HEK293 (cell line): ENCODE data around the gene NAA16.
A peak's percentile ranks its signal among the peaks of the same experiment; 100 is the strongest.

Experiments
- CTCF ChIA-PET: fragments of 350-600 bp; formaldehyde crosslinking; extraction: SDS; loops from one replicate; lab custom pipeline; 2021; ENCODE audit warnings: antibody characterized with exemption; lab: Yijun Ruan, JAX
- POLR2A ChIA-PET: fragments of 300-600 bp; formaldehyde crosslinking; extraction: SDS; loops from one replicate; lab custom pipeline; 2020; ENCODE audit warnings: antibody characterized with exemption, inconsistent platforms; lab: Yijun Ruan, JAX
- H3K27ac ChIP-seq: fragments of 200-500 bp; sonication (Bioruptor generic); 2 replicates; pipeline ENCODE4 v1.5.1; 2014; ENCODE audit warnings: low read depth, low read length, control low read depth, inconsistent platforms; ENCODE audit errors: extremely low read depth
- H3K36me3 ChIP-seq, 2 experiments: fragments of 200-500 bp in 1 of 2; sonication (Bioruptor generic) in 1 of 2; 1 replicate in 1 of 2; 2 replicates in 1 of 2; pipeline ENCODE4 v1.5.1; 2014 to 2017; ENCODE audit warnings: inconsistent platforms in 2 of 2, low read length in 2 of 2; ENCODE audit not compliant: control insufficient read depth in 2 of 2, insufficient read depth in 1 of 2
- H3K4me1 ChIP-seq: fragments of 200-500 bp; sonication (Bioruptor generic); 2 replicates; pipeline ENCODE4 v1.5.1; 2014; ENCODE audit warnings: mild to moderate bottlenecking, low read length, inconsistent platforms; ENCODE audit not compliant: control insufficient read depth, insufficient read depth
- H3K4me3 ChIP-seq: 2 replicates; pipeline ENCODE4 v1.5.1; 2011; ENCODE audit warnings: low read depth, mild to moderate bottlenecking, control low read depth, low read length, moderate library complexity
- H3K9me3 ChIP-seq: fragments of 200-500 bp; sonication (Bioruptor generic); 2 replicates; pipeline ENCODE4 v1.5.1; 2014; ENCODE audit warnings: low read depth, low read length, inconsistent platforms; ENCODE audit not compliant: control insufficient read depth, insufficient read depth
- EGR2 ChIP-seq: fragments of 450-650 bp; formaldehyde crosslinking; IDR thresholded peaks from 2 replicates; pipeline ENCODE4 v1.5.1; 2016; ENCODE audit warnings: low read depth, missing biosample characterization, missing genetic modification characterization
- HOXC10 ChIP-seq: sonication (generic); formaldehyde crosslinking; IDR thresholded peaks from 2 replicates; pipeline ENCODE4 v1.8.1; 2023; ENCODE audit warnings: mild to moderate bottlenecking, missing genetic modification reagents
- OVOL3 ChIP-seq: fragments of 450-650 bp; formaldehyde crosslinking; IDR thresholded peaks from 2 replicates; pipeline ENCODE4 v1.5.1; 2016; ENCODE audit warnings: missing biosample characterization, missing genetic modification characterization
- SP3 ChIP-seq: fragments of 450-650 bp; formaldehyde crosslinking; IDR thresholded peaks from 2 replicates; pipeline ENCODE4 v1.5.1; 2016; ENCODE audit warnings: missing biosample characterization, missing genetic modification characterization
- ZBTB11 ChIP-seq: fragments of 450-650 bp; formaldehyde crosslinking; conservative IDR thresholded peaks from 2 replicates; pipeline ENCODE4 v1.5.1; 2016; ENCODE audit warnings: low read depth, missing biosample characterization, missing genetic modification characterization
- ZBTB20 ChIP-seq: fragments of 450-650 bp; formaldehyde crosslinking; IDR thresholded peaks from 2 replicates; pipeline ENCODE4 v1.5.1; 2016; ENCODE audit warnings: missing biosample characterization, missing genetic modification characterization
- ZNF10 ChIP-seq: fragments of 450-650 bp; formaldehyde crosslinking; IDR thresholded peaks from 2 replicates; pipeline ENCODE4 v1.5.1; 2017; ENCODE audit warnings: missing biosample characterization, missing genetic modification characterization
- ZNF18 ChIP-seq: fragments of 450-650 bp; formaldehyde crosslinking; IDR thresholded peaks from 2 replicates; pipeline ENCODE4 v1.5.1; 2016; ENCODE audit warnings: missing biosample characterization, missing genetic modification characterization
- ZNF202 ChIP-seq: fragments of 450-650 bp; formaldehyde crosslinking; IDR thresholded peaks from 2 replicates; pipeline ENCODE4 v1.5.1; 2016; ENCODE audit warnings: missing biosample characterization, missing genetic modification characterization, borderline replicate concordance
- ZNF274 ChIP-seq, 2 experiments: fragments of 200-500 bp in 1 of 2; fragments of 450-650 bp in 1 of 2; sonication (Bioruptor generic) in 1 of 2; formaldehyde crosslinking in 1 of 2; IDR thresholded peaks; 2 replicates each; pipeline versions ENCODE4 v1.5.1 to v1.6.1; 2014 to 2016; ENCODE audit warnings: borderline replicate concordance in 1 of 2, inconsistent platforms in 1 of 2, low read length in 1 of 2, missing biosample characterization in 1 of 2, missing genetic modification characterization in 1 of 2
- ZNF280D ChIP-seq: fragments of 450-650 bp; formaldehyde crosslinking; IDR thresholded peaks from 2 replicates; pipeline ENCODE4 v1.5.1; 2016; ENCODE audit warnings: missing biosample characterization, missing genetic modification characterization
- ZNF324 ChIP-seq: fragments of 450-650 bp; formaldehyde crosslinking; IDR thresholded peaks from 2 replicates; pipeline ENCODE4 v1.5.1; 2016; ENCODE audit warnings: missing biosample characterization, missing genetic modification characterization
- ZNF341 ChIP-seq: fragments of 450-650 bp; formaldehyde crosslinking; IDR thresholded peaks from 2 replicates; pipeline ENCODE4; 2016; ENCODE audit warnings: low read depth, missing biosample characterization, missing genetic modification characterization
- ZNF501 ChIP-seq: fragments of 450-650 bp; formaldehyde crosslinking; IDR thresholded peaks from 2 replicates; pipeline ENCODE4 v1.5.1; 2016; ENCODE audit warnings: missing biosample characterization, missing genetic modification characterization
- ZNF510 ChIP-seq: fragments of 450-650 bp; formaldehyde crosslinking; IDR thresholded peaks from 2 replicates; pipeline ENCODE4 v1.5.1; 2018; ENCODE audit warnings: mild to moderate bottlenecking, missing genetic modification characterization, missing biosample characterization; ENCODE audit not compliant: insufficient replicate concordance
- ZNF513 ChIP-seq: fragments of 450-650 bp; IDR thresholded peaks from 2 replicates; pipeline ENCODE4 v1.5.1; 2018; ENCODE audit warnings: missing biosample characterization, missing genetic modification characterization
- ZNF561 ChIP-seq: fragments of 450-650 bp; IDR thresholded peaks from 2 replicates; pipeline ENCODE4 v1.5.1; 2018; ENCODE audit warnings: missing biosample characterization, missing genetic modification characterization, borderline replicate concordance
- ZNF629 ChIP-seq: fragments of 450-650 bp; formaldehyde crosslinking; IDR thresholded peaks from 2 replicates; pipeline ENCODE4 v1.5.1; 2017; ENCODE audit warnings: missing biosample characterization, missing genetic modification characterization
- ZNF639 ChIP-seq: fragments of 450-650 bp; formaldehyde crosslinking; IDR thresholded peaks from 2 replicates; pipeline ENCODE4 v1.5.1; 2016; ENCODE audit warnings: missing biosample characterization, missing genetic modification characterization
- ZNF658 ChIP-seq: fragments of 450-650 bp; formaldehyde crosslinking; IDR thresholded peaks from 2 replicates; pipeline ENCODE4; 2016; ENCODE audit warnings: missing biosample characterization, missing genetic modification characterization
- ZNF660 ChIP-seq: fragments of 450-650 bp; IDR thresholded peaks from 2 replicates; pipeline ENCODE4 v1.5.1; 2018; ENCODE audit warnings: missing biosample characterization, mild to moderate bottlenecking, missing genetic modification characterization
- ZNF692 ChIP-seq: fragments of 450-650 bp; formaldehyde crosslinking; IDR thresholded peaks from 2 replicates; pipeline ENCODE4 v1.5.1; 2016; ENCODE audit warnings: missing biosample characterization, missing genetic modification characterization
- ZNF701 ChIP-seq: fragments of 450-650 bp; formaldehyde crosslinking; IDR thresholded peaks from 2 replicates; pipeline ENCODE4 v1.5.1; 2016; ENCODE audit warnings: missing biosample characterization, missing genetic modification characterization
- ZNF843 ChIP-seq: fragments of 450-650 bp; formaldehyde crosslinking; IDR thresholded peaks from 2 replicates; pipeline ENCODE4 v1.5.1; 2016; ENCODE audit warnings: missing biosample characterization, missing genetic modification characterization

NAA16 gene

GRCh38 chr13:41263261-41263971, 47.7 kb upstream of the NAA16 start, which contains the start of gene MTRF1 (continued):
- TF ChIP-seq ZNF280D = no peak
- TF ChIP-seq ZNF701 (tag by site-specific recombination) = no peak
- TF ChIP-seq ZNF10 = no peak
- no peak for TF ChIP-seq HOXC10 (CRISPR knock-in tag)
- TF ChIP-seq ZBTB11 (tag by site-specific recombination) = peak; percentile 98
- 0 out of 2 replicates have a peak, but pooled peaks have one; percentile 45 for TF ChIP-seq ZNF324 (tag by site-specific recombination)
- TF ChIP-seq SP3 (tag by site-specific recombination) = peak; percentile 80
- no peak; the same call in 1 of the 2 replicates for TF ChIP-seq ZBTB20 (tag by site-specific recombination)
- TF ChIP-seq ZNF202 (tag by site-specific recombination) = no peak
- TF ChIP-seq ZNF561 (tag by site-specific recombination) = peak; percentile 50; the same call in 1 of the 2 replicates
- peak; percentile 66; the same call in 1 of the 2 replicates for TF ChIP-seq ZNF501 (tag by site-specific recombination)
- TF ChIP-seq EGR2 (tag by site-specific recombination) = peak; percentile 41; the same call in 1 of the 2 replicates
- TF ChIP-seq ZNF18 = no peak
- peak; percentile 53; the same call in 1 of the 2 replicates for TF ChIP-seq ZNF629 (tag by site-specific recombination)

- ChIA-PET POLR2A (no interaction called here), CTCF (interaction anchor here (0.7 kb wide), 1 partner anchor 868 kb away, joined by 3 read pairs; no protein-coding TSS in a partner anchor)
- Histone ChIP-seq H3K36me3 (no peaks in the 10 kb centered on the region), H3K4me3 (no peak overlapping the region), H3K27ac (no peak overlapping the region), H3K4me1 (no peaks in the 10 kb centered on the region), H3K9me3 (no peaks in the 10 kb centered on the region)
- TF ChIP-seq ZNF843 (tag by site-specific recombination) = no peak
- TF ChIP-seq ZNF658 = no peak
- TF ChIP-seq ZNF274 (IDR thresholded peaks at IDR 0.05; ENCODE audit: low read length) = no peak
- TF ChIP-seq ZNF274 (tag by site-specific recombination; IDR thresholded peaks at IDR 0.05; ENCODE audit: borderline replicate concordance) = no peak
- no peak for TF ChIP-seq ZNF692 (tag by site-specific recombination)
- no peak for TF ChIP-seq OVOL3 (tag by site-specific recombination)
- TF ChIP-seq ZNF341 (tag by site-specific recombination) = no peak
- no peak for TF ChIP-seq ZNF510
- no peak for TF ChIP-seq ZNF639
- no peak for TF ChIP-seq ZNF660
- TF ChIP-seq ZNF513 (tag by site-specific recombination) = no peak
Observed at GRCh38 chr13:41267106-41267505, 44.0 kb upstream of the NAA16 start.
